Suprapubic skin (tissue), 4 donors: ENCODE results near the gene DMKN. TPM values are rescaled to one million over a fixed set of nuclear protein-coding genes. Genes with fewer than 3 reads are reported as not detected.

Experiments
- DNase-seq, 2 donors: peaks; one replicate each; pipeline ENCODE4 v3.0.0-alpha.2; 2019; ENCODE audit warnings: low spot score in 2 of 2
- H3K27ac ChIP-seq: fragments of 200-600 bp; sonication (generic); one replicate; pipeline ENCODE4 v1.5.1; 2019
- H3K27me3 ChIP-seq: fragments of 200-600 bp; sonication (generic); one replicate; pipeline ENCODE4 v1.5.1; 2019
- H3K36me3 ChIP-seq: fragments of 200-600 bp; sonication (generic); one replicate; pipeline ENCODE4 v1.5.1; 2019
- H3K4me1 ChIP-seq: fragments of 200-600 bp; sonication (generic); one replicate; pipeline ENCODE4 v1.5.1; 2019
- H3K4me3 ChIP-seq: fragments of 200-600 bp; sonication (generic); one replicate; pipeline ENCODE4 v1.5.1; 2019; ENCODE audit warnings: mild to moderate bottlenecking
- H3K9me3 ChIP-seq: fragments of 200-600 bp; sonication (generic); one replicate; pipeline ENCODE4 v1.5.1; 2019
- EP300 ChIP-seq: sonication (generic); formaldehyde crosslinking; IDR thresholded peaks from one replicate; pipeline ENCODE4 v1.6.1; 2017; ENCODE audit warnings: antibody characterized with exemption
- POLR2A ChIP-seq, 2 donors: fragments of 450-650 bp; IDR thresholded peaks; one replicate each; pipeline ENCODE4 v1.6.1; 2017; ENCODE audit warnings: antibody characterized with exemption in 2 of 2, mild to moderate bottlenecking in 2 of 2, moderate library complexity in 2 of 2
- POLR2AphosphoS5 ChIP-seq, 3 donors: sonication (generic); formaldehyde crosslinking; IDR thresholded peaks; one replicate each; pipeline ENCODE4 v1.6.1; 2017; ENCODE audit warnings: antibody characterized with exemption in 3 of 3
- WGBS: methylation state at CpG from one replicate; pipeline ENCODE4 v1.1.5; 2018; 5-methylcytosine and 5-hydroxymethylcytosine counted together
- total RNA-seq, 4 donors: library from RNA; depleted of rRNA; stranded (reverse); fragments of >200 nt; gene quantifications; one replicate each; pipeline ENCODE4 v1.1.0, GENCODE V29; 2016
- TF ChIP-seq, protein P1 (sequence below), 2 donors: fragments of 200-600 bp in 1 of 2; fragments of 450-650 bp in 1 of 2; sonication (generic) in 1 of 2; IDR thresholded peaks; one replicate each; pipeline ENCODE4 v1.5.1; 2016 to 2019; ENCODE audit warnings: antibody characterized with exemption in 2 of 2, mild to moderate bottlenecking in 1 of 2, moderate library complexity in 1 of 2

Gene DMKN
- total RNA-seq, 4 donors from 2014 or later, result 2,237 to 6,229 (median 5,437) TPM

DNA sequence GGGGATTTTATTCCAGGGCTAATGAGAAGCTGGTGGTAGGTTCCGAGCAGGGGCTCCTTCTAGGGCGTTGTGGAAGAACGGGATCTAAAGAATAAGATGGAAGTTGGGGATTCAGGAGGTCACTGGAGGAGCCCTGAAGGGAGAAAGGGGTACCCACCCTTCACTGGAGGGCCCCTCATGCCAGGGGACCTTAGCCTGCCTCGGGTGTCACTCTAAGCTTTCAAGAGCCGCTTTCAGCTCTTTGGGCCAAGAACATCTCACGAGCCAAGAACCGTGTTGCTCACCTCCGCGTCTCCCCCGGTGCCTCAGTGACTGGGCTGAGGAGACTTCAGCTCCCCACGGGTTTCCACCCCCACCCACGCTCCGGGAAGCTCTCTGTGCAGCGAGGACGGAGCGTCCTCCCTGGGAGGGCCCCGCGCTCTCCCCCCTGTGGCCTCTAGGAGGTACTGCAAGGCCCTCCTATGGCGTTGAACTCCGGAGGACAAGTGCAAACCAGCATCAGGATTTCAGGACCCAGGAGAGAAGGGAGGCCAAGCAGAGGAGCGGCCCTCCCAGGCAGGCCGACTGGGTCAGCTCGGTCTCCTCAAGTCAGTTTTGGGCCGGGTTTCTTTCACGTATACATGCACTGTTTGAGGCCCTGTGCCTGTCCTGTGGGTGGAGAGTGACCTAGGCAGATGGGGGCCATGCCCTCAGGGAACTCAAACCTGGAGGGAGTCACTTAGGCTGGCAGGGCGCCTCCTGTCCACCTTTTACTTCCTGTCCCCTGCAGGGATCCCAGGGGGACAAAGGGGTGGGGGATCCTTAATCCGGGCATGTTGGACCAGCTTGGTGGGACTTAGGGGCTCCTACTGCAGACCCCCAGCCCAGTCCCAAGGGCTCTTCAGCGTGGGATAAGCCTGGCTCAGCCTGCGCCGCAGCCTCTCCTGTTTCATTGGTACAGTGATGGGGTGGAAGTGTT, 18.1 kb downstream of the DMKN start:
- Histone ChIP-seq H3K27me3 (peaks cover 9% of the 10 kb centered on the region), H3K9me3 (no peaks in the 10 kb centered on the region), H3K36me3 (no peaks in the 10 kb centered on the region), H3K4me3 (peak overlapping the region; percentile 6), H3K4me1 (peaks cover 58% of the 10 kb centered on the region), H3K27ac (peak overlapping the region; percentile 79)
- TF ChIP-seq, protein P1, sequence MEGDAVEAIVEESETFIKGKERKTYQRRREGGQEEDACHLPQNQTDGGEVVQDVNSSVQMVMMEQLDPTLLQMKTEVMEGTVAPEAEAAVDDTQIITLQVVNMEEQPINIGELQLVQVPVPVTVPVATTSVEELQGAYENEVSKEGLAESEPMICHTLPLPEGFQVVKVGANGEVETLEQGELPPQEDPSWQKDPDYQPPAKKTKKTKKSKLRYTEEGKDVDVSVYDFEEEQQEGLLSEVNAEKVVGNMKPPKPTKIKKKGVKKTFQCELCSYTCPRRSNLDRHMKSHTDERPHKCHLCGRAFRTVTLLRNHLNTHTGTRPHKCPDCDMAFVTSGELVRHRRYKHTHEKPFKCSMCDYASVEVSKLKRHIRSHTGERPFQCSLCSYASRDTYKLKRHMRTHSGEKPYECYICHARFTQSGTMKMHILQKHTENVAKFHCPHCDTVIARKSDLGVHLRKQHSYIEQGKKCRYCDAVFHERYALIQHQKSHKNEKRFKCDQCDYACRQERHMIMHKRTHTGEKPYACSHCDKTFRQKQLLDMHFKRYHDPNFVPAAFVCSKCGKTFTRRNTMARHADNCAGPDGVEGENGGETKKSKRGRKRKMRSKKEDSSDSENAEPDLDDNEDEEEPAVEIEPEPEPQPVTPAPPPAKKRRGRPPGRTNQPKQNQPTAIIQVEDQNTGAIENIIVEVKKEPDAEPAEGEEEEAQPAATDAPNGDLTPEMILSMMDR (IDR thresholded peaks at IDR 0.05), result peak; percentile 95 to 100
- TF ChIP-seq POLR2A (IDR thresholded peaks at IDR 0.05), result no peak
- no peak for DNase-seq
- 18% methylated on average over 13 of the region's 30 CpGs for WGBS

DNA sequence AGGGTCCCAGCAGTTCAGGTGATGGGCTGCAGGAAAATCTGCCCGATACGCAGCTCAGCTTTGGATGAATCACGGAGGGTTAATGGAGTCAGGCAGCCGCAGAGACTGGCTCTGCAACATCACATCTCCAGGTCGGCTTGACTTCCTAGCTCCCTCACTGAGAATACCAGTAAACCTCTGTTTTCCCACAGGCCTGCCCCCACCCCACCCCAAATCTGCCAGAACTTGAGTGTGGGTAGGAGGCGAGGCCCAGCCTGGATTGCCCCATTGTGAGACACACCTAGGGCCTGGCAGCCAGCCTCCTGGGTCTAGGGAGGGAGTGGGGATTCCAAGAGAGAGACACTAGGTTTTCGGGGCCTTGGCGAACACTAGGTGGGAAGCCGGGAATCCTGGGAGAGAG, 19.5 kb downstream of the DMKN start:
- Histone ChIP-seq H3K27me3 (peaks cover 11% of the 10 kb centered on the region), H3K36me3 (no peaks in the 10 kb centered on the region), H3K4me1 (peaks cover 54% of the 10 kb centered on the region), H3K4me3 (no peak overlapping the region), H3K27ac (peak overlapping the region; percentile 79), H3K9me3 (no peaks in the 10 kb centered on the region)
- 36% methylated on average over 8 of the region's 9 CpGs for WGBS
- no peak for DNase-seq
- TF ChIP-seq EP300 (no peak), POLR2AphosphoS5 (IDR thresholded peaks at IDR 0.05) (no peak), POLR2A (IDR thresholded peaks at IDR 0.05) (no peak)
- TF ChIP-seq, protein P1 (IDR thresholded peaks at IDR 0.05), result no peak

DNA sequence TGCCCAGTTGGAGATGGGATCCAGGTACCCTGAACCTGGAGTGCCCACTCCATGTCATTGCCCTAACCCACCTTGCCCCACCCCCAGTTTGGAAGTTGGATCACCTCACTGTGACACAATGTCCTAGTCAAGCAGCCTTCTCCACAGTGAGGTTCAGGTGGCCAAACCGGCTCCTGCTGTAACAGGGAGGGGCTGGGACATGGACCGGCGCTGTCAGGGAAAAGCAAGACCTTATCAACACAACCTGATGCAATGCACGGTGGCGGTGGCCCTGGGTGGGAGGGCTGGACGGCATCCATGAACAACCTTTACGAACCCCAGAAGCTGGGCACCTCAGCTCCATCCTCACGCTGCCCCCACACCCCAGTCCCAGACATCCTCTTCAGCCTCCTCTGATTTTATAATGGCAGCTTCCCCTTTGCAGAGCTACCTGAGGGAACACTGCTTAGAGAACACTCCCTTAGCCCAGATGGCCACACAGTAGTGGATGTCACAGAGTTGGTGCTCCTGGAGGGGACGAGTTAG, 21.6 kb downstream of the DMKN start:
- H3K27ac ChIP-seq, result peak overlapping the region; percentile 79
- no peaks in the 10 kb centered on the region for H3K36me3 ChIP-seq
- H3K4me1 ChIP-seq, result peaks cover 54% of the 10 kb centered on the region
- TF ChIP-seq EP300, result no peak
- TF ChIP-seq POLR2A (IDR thresholded peaks at IDR 0.05), result no peak
- TF ChIP-seq, protein P1 (IDR thresholded peaks at IDR 0.05), result no peak
- TF ChIP-seq POLR2AphosphoS5 (IDR thresholded peaks at IDR 0.05), result no peak
- peaks cover 11% of the 10 kb centered on the region for H3K27me3 ChIP-seq
- DNase-seq, result no peak
- no peak overlapping the region for H3K4me3 ChIP-seq
- 83% methylated on average over 6 of the region's 9 CpGs for WGBS
- no peaks in the 10 kb centered on the region for H3K9me3 ChIP-seq

GRCh38 chr19:35490364-35490763, 23.1 kb downstream of the DMKN start, which contains the start of gene KRTDAP:
KRTDAP (minus strand) TSS chr19:35490464; CDS start chr19:35490442, 22 bp downstream.
- H3K4me3 ChIP-seq, result peak within 1 kb of the TSS; percentile 21
- TF ChIP-seq POLR2A (IDR thresholded peaks at IDR 0.05) (no peak), EP300 (no peak), POLR2AphosphoS5 (IDR thresholded peaks at IDR 0.05) (no peak)
- TF ChIP-seq, protein P1 (IDR thresholded peaks at IDR 0.05), result no peak
- peaks cover 11% of the 10 kb centered on the region for H3K27me3 ChIP-seq
- DNase-seq, result no peak
- no peaks in the 10 kb centered on the region for H3K9me3 ChIP-seq
- no peaks in the 10 kb centered on the region for H3K36me3 ChIP-seq
- 57% methylated on average over 9 of the region's 9 CpGs for WGBS
- peak within 1 kb of the TSS; percentile 79 for H3K27ac ChIP-seq
- H3K4me1 ChIP-seq, result peaks cover 49% of the 10 kb centered on the region

DNA sequence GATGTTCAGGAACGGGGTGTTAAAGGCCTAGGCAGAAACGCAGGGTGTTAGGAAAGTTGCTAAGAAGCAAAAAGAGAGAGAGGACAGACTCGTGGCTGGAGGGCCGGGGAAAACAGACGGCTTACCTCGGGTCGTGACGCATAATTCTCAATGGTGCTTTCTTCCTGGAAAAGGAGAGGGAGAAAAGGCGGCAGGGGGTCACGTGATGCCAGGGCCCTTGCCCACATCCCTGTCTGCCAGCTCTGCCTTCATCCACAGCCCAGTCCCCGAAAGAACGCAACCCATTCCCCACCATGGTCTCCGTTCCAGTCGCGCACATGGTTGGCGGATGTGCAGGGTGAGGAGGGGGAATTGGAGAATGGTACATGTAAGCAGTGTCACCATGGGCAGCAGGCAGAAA, 24.8 kb downstream of the DMKN start:
- 82% methylated on average over 16 of the region's 16 CpGs for WGBS
- H3K9me3 ChIP-seq, result no peaks in the 10 kb centered on the region
- no peak overlapping the region for H3K27ac ChIP-seq
- no peak for DNase-seq
- H3K27me3 ChIP-seq, result peaks cover 11% of the 10 kb centered on the region
- H3K4me3 ChIP-seq, result peak overlapping the region; percentile 21
- peaks cover 34% of the 10 kb centered on the region for H3K4me1 ChIP-seq
- TF ChIP-seq EP300 (no peak), POLR2AphosphoS5 (IDR thresholded peaks at IDR 0.05) (no peak), POLR2A (IDR thresholded peaks at IDR 0.05) (no peak)
- TF ChIP-seq, protein P1 (IDR thresholded peaks at IDR 0.05), result no peak
- no peaks in the 10 kb centered on the region for H3K36me3 ChIP-seq
